Activated CD4-positive, alpha-beta T cell treated with anti-CD3 and anti-CD28 coated beads, Interleukin-2, Interleukin-6, amounts not matched to agents 100 ng/mL and 50 ng/mL, durations not matched to agents 16 hours and 8 hours (primary cell): Measurements from ENCODE around the gene ZNF423.

Source experiments
- DNase-seq: peaks from one replicate; pipeline ENCODE4 v3.0.0-alpha.2; 2020

The ZNF423 gene

DNA sequence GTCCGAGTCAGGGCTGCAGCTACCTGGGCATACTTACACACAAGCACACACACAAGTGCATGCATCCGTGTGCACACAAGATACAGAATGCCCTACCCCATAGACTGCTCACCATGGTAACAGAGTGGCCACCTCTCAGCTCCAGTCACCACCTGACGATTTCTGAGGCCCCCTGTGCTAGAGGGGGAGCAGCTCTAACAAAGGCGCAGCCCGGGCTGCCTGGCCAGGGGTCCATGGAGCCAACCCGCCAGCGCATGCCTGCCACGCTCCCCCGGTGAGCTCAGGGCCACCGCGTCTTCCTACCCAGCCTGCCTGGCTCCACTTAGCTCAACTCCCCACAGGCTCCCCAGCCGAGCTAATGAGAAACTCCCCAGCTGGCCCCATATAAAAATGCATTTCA, 75.5 kb downstream of the ZNF423 start:
- no peak for DNase-seq

DNA sequence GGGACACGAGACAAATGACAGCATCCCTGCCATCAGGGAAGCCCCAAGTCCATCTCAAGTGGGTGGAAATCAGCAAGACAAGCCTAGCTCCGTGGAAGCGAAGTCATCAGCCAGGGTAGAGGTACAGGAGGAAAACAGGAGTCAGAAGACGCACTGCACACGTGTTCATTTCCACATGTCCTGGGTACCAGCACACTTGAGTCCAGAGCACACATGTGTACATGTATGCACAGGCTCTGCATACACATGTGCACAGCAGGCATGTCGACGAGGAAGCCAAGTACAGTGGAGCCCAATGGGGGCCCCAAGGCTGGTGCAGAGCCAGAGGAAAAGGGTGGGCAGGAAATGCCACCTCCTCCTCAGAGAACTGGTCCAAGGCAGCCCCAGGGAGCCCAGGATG, 75.9 kb downstream of the ZNF423 start:
- DNase-seq: no peak

DNA sequence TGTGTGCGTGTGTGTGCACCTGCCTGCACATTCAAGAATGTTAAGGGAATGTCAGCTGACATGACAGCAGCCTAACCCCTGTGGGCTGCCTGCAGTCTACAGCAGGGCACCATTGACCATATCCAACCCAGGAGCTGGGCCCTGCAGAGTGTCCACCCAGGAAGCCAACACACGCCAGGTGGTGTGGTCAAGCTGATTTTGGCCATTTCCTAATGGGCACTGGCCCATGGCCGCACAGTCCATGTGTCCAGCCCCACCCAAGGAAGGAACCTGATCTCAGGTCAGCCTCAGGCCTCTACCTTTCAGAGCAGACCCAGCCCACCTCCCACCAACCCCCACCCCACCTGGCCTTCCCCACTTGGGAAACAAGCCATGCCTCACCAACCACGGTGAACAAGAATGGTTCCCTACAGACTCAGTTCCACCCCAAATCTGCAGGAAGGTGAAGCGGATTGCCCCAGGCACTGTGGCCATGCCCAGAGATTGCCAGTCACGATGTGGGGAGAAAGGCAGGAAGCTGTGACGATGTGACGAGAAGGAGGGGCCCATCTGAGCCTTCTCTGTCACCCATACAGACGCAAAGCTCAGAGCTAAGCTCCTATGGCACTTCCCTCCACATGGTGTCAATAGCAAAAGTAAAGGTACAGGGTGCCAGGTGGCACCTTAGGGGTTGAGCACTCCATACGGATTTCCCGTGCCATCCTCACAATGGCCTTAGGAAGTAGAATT, 77.5 kb downstream of the ZNF423 start:
- DNase-seq: no peak

DNA sequence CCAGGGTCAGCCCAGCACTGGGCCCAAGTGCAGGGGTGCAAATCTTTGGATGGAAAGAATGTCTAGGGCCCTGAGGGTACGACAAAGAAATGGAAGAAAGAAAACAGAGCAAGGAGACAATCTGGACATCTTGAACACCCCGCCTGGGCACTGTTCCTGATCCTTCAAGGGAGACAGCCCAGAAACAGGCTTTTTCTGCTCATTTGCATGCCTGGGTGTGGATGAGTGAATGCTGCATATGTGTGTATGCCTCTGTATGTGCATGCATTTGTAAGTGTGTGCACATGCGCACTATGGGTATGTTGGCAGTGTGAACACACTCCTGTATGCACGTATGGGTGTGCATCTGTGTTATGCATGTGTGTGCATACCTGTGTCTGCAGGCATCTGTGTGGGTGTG, 79.2 kb downstream of the ZNF423 start:
- no peak for DNase-seq

DNA sequence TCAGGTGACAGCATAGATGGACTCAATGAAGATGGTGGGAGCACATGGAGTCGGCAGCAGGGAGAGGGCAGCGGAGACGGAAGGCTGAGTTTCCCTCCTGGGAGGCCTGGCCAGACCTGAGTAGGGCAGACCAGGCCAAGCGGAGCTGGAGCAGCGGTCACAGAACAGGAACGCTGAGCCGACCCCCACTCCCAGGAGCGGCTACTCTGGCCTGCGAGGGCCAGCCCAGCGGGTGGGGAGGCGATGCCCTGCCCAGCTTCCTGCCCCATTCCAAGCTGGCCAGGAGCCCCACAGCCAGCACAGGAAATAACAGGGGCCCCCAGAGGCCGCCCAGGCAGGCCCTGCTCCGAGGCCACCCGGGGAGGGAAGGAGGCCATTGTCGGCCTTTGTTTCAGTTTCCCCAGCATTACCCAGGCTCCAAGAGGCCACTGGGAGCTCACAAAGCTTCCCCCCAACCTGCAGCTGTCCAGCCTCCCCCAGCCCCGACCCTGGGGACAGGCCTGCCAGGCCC, 79.8 kb downstream of the ZNF423 start:
- no peak for DNase-seq

DNA sequence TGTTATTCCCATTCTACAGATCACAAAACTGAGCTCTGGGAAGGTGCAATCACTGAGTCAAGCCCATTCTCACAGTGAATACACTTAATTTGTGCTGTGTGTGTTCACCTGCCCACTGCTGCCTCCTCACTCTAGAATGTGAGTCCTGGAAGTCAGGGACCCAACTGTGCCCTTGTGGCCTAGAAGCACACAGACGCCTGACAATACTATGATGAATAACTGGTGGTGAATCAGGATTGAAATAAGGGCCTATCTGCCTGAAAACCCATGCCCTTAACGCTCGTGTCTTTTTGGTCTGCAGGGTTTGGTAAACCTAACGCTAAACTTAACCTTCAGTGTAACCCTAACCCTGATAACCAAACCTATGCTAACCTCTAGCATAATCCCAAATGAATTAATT, 80.3 kb downstream of the ZNF423 start:
- DNase-seq: no peak

DNA sequence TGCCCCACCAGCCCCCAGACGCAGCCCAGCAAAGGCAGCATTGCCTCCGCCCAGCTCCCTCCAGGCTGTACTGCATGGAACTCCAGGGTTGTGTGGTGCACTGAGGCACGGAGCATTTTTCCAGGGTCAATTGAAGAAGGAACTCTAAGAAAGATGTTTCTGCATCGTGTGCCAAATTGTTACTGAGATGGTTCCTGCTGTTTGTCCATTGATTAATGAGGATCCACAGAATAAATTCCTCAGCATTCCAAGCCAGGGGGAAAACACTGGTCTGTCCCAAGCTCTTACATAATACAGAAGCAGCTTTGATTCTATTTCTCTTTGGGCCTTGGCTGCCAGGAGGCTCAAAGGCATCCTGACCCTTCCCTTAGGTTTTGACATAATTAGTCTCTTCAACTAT, 80.9 kb downstream of the ZNF423 start:
- no peak for DNase-seq

DNA sequence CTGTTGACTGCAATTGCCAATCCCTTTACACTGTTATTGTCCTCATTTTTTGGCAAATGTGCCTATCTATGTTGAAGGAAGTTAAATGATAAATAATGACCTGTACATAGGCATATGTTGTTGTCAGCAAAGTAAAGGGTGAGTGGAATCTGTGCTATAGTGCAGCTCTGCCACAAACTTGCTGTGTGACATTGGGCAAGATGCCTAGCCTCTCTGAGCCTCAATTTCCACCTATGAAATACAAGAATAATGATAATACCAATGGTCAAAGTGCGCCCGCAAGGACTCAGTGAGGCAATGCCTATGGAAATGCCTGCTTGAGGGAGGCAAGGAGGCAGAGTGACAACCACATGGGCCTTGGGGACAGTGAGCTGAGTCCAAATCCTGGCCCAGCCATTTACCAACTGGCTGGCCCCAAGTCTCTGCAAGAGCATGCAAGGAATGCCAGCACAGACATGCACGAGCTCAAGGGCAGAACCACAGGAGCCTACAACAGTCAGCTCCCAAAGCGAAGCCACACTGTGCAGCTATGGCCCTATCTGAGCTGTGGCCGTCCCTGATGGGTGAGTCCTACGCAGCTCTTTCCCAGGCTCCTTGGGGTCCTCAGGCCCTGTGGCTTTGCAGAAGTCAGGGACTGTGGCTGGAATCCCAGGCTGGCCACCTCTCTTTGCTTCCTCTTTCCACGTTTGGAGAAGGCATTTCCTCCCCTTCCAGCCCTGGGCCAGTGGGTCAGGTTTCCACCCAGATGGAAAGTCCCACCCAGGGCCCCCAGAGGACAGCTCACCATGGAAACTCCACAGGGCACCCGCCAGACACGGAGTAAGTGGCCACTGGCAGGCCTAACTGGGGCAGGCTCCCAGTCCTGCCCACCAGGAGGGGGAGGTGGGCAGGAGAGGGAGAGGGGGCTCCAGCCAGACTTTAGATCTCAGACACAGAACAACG, 82.1 kb downstream of the ZNF423 start:
- no peak for DNase-seq

DNA sequence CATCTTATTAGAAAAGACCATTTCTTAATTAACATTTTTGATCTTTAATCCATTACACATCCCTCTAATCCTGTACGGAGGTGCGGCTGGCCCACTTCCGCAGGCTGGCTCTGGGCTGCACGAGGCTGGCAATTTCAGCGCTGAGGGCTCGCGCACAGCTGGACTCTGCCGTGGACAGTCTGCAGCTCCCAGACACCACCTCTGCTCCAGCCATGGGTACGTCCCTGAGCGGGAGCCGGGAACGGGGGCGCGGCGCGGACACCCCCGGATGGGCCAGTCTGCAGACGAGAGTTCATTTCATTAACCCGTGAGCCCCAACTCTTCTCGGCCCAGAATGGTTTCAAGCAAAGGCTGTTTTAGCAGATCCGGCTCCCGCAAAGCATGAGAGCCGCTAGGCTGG, 87.9 kb downstream of the ZNF423 start:
- no peak for DNase-seq

DNA sequence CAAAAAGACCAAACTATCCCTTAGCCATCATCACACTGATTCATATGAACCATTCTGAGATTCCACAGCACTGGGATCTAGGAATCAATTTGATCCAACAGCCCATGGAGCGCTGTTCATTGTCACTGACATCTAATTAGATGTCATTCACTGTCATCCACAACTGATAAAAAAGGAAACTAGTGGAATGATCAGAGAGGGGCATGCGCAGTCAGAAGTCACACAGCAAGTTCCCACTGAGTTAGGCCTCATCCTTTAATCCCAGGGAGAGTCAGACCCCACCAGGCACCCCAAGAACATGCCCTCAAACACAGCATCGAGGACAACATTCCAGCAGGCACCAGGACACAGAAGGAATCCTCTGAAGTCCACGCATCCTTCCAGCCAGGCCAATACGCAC, 88.5 kb downstream of the ZNF423 start:
- DNase-seq: no peak

DNA sequence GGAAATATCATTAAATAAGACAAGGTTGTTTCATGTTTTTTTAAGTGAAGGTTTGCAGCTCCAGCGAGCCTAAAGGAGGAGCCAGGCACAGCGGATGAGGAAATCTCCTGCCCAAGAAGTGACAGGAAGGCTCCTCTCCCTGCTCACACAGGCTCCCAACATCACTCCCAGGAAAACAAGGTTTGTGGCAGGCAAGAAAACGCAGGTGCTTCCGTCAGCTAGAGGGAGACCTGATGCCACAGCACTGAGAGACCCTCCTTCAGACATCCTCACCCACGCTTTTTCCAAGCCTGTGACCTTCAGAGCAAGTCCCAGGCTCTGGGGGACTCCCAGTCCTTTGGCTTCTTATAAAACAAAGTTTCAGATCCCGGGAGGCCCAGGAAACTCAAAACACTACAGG, 89.7 kb downstream of the ZNF423 start:
- no peak for DNase-seq

DNA sequence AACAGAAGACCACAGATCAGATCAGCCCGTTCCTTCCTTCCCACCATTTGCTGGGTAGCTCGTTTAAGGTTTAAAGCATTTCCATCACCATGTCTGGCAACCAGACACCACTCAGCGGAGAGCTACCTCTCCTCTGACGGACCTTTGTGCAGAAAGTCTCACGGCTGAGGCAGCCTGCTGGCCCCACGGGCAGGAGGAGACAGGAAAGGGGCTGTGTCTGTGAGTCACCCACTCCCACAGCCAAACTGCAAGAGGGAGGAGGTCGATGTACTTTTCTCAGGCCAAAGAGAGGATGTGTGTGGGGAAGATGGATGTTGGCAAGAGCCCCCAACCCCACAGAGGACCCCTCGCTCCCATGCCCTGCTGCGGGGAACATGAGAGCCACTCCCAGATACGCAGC, 92.1 kb downstream of the ZNF423 start:
- no peak for DNase-seq

DNA sequence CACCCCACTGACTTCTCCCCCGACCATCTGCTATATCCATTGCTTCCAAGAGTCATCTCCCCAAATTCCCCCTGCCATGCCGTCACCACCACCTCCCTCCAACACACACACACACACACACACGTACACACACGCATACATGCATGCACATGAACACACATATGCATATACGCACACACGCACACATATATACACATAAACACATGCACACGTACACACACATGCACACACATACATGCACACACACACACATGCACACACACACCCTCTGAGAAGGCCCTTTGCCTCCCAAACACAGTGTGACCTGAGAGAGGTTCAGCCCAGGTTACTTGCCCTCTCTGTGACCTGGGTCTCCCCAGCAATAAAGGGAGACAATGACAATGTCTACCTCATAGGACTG, 95.1 kb downstream of the ZNF423 start:
- DNase-seq: no peak

DNA sequence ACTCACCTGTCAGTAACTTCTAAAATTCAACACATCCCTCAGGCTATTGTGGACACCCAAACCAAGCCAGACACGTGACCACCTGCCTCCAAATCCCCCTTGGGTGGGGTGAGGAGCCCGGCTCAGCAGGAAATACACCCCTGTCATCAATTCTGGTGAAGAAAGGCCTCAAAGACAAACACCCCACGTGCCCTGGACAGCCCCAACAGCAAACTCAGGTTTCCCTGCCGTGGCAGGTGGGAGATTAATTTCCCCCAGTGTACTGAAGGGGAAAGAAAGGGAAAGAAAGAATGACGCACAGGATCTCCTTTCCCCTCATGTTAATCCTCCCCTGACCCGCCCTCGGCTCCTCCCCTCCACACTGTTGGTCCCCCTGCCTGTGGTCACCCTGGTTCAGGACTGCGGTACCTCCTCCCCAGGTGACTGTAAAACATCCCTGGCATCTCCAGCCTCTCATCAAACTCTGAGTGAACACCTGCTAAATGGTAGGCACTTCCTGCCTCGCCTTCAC, 98.3 kb downstream of the ZNF423 start:
- DNase-seq: no peak

DNA sequence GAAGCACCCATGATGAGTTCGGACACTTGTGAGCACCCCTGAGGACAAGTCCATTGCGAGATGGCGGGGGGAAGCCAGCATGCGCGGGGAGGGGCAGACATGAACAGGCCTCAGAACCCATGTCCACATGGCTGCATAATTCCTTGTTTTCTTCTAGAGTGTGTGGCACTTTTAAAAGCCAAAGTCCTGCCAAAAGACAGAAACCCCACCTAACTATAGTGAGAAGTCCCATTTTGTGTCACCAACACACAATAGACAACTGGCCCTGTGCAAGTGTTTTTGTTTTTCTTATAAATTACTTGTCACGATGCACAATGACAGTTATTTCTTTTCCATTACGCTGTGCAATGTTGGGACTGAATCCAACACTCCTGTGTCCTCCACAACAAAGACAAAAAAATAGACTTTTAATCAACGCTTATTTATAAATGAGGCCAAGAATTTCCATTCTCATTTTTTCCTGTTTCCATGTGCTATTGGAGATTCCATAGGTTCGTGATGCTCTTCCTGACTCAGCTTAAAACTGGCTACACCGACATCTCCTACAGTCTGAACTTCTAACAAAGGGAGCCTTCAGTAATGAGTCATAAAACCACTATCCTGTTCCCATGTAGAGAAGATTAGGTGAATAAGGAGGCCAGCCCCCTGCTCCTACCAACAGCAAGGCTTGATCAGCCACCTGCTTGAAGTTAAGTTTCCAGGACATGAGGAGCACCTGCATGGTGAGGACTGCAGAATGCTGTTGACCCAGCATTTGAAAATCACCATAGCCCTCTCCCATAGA, 98.9 kb downstream of the ZNF423 start:
- no peak for DNase-seq

DNA sequence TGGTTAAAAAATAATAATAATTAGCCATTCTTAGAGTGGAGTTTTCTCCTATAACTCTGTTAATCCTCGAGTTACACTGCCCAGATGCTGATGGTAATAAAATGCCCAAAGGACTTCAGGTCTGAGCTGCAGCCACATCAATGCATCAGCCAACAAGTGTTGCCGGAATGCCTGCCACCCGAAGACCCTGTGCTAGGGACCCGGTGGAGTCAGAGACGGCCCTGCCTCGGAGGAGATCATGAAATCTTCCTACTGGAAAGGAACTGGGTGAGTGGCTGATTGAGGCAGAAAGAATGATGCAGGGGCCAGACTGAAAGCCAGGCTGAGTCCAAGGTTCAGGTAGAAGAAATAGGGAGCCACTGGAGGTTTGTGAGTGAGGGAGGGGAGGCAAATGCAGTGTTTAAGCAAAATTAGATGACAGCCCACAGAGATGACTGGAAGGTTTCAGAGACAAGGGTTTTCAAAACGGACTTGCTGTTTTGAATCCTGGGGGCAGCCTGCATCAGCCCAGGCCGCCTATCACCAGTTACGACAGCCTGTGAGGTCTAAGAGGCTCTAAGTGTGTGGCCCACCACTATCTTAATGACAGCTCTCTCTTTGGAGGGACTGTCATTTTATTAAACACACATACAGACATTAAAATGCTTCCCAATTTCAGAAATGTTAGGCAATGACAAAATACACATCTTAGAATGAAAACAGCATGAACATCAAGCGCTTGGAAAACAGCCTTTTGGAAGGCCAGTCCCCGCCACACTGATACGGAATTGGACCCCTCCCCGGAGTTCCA, 100.0 kb downstream of the ZNF423 start:
- no peak for DNase-seq

DNA sequence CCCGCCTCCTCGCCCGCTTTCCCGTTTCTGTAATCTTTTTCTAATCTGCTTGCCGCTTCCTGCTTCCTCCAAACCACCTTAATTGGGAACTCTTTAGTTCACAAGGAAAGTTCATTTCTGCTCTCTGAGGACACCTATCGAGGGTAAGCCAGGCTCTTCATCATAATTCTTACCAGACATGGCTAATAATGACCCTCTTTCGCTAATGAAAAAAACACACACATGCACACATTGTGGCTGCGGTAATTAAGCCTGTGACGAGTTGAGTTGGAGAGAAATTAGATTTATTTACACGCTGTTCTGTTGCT, 100.6 kb downstream of the ZNF423 start:
- DNase-seq: no peak

DNA sequence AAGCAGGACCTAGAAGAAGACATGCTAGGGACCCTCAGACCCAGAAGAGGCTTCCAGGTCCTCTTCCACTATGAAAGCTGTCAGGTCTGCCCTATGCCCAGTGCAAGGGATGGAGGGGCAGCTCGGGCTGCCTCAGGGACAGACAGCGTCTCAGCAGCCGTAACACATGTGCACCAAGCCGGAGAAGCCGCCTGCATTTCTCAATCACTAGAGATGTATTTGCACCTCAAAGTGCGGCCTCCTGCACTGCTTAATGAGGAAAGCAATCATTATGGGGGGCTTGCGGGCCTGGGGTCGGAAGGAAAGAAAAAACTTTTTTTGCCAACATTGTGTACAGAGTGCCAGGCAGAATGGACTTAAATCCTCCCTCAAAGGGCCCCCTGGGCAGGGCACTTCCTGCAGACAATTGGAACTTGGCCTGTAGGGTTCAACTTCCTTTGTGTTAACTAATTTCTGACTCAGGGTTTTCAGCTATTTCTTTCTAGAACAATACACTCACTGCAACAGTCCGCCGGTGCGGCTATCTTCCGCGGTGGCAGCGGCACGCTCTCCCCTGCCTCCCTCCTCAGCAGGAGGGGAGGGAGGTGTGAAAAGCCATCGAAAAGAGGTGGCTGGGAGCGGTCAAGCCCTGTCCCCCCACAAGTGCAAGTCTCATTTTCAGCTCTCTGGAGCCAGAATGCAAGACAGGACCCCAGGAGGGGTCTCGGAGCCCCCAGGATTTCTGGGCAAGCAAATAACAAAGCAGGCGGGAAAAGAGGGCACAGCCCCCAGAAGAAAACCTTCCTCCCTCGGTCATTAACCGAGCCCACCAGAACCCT, 101.2 kb downstream of the ZNF423 start:
- DNase-seq: no peak

DNA sequence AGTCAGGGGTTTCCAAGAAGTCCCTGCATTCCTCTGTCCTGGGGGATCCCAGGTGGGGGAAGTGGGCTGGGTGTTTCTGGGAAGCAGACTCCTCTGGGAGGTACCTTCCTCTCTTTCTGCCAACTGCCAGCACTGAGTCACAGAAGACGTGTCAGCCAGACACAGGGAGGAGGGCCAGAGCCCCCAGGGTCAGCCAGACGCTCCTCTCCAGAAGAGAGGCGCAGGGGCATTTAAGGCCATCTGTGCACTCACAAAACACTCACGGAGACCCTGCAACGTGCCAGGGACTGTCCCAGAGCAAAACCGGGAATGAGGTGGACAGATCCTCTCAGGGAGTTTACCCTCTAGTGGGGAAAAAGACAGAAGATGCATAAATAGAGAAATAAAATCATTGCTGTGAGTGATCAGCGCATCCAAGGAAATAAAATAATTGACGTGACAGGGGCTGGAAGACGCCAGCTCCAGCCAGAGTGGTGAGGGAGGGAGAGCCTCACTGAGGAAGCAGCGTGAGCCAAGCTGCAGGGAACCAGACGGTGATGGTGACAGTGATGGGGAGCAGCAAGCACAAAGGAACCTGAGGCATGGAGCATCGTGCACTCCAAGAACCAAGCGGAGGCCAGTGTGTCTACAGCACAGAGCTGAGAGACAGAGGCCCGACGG, 105.4 kb downstream of the ZNF423 start:
- no peak for DNase-seq

DNA sequence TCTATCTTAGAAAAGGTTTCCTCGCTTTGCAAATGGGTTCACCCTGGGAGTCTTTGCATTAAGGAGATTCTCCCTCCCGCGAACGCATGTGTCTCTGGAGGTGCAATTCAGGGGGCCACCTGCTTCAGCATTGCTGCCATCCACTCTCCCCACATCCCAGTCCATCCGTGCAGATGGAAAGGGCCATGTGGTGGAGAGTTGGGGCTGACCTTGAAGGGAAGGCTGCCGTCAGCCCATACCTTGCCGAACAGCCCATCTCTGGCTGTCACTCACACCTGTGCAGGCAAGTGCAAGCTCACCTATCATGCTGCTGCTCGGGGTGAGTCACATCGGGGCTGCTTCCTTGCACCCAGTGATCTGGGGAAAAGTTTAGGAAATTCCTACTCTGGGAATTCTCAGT, 106.1 kb downstream of the ZNF423 start:
- DNase-seq: no peak

DNA sequence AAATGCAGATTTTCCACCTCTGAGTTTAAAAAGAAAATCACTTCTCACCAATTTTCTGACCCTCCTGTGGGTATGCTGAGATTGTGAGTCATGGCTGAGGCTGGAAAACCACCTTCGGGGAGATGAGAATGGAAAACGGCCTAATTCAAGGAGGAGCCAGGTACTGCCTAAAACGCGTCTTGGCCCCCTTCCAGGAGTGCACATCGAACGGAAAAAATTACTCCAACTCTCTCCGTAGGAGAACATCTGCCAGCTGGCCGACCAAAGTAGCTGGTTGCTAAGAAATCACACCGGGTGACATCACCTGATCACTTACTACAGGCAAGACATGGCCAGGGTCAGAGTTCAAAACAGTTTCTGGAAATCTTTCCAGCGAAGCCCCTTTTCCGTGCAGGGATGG, 107.6 kb downstream of the ZNF423 start:
- peak; percentile 8 for DNase-seq
